ENCODE data around the gene AVL9.

AVL9 gene

GRCh38 chr7:32535162-32535702, 39.9 kb downstream of the AVL9 start:
- no peak for DNase-seq

GRCh38 chr7:32536016-32536415, 40.7 kb downstream of the AVL9 start:
- no peak for DNase-seq

GRCh38 chr7:32536585-32536984, 41.3 kb downstream of the AVL9 start:
- no peak for DNase-seq

- no peak for DNase-seq
Observed at GRCh38 chr7:32537760-32538159, 42.5 kb downstream of the AVL9 start.

DNA sequence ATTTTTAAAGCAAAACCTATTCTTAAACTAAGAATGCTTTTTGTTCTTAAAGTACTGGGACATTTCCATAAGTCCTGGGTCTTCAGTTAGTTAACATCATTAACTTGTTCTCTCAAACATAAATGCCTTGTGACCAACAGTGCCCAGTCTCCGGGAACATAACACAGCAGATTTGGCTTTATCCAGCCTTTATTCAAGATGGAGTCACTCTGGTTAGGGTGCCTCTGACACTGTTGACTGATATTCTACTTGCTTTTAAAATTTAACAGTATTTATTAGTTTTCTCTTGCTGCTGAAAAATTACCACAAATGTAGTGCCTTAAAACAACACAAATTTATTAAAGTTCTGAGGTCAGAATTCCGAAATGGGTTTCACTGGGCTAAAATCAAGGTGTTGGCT, 44.1 kb downstream of the AVL9 start:
- DNase-seq: no peak

DNA sequence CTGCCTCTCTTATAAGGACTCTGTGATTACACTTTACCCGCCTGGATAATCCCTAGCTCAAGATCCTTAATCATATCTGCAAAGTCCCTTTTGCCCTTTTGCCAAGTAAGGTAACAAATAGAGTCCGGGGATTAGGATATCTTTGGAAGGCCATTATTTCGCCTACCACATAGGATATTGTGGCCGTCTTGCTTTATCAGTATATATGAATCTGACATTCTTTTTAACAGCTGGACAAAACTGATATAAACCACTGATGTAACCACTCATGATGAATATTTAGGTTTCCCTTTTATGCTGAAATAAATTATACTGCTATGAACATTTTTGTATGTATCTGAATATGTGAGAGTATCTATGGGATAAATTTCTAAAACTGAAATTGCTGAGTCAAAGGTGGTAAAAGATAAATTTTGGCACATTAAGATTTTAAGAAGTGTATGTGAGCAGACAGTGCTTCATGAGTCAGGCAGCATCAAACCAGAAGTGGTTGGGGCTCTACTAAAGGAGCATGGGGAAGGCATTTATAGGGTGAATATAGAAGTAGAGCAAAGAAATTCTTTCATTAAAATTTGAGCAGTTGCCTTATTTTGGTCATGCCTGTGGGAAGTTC, 44.7 kb downstream of the AVL9 start:
- no peak for DNase-seq

DNA sequence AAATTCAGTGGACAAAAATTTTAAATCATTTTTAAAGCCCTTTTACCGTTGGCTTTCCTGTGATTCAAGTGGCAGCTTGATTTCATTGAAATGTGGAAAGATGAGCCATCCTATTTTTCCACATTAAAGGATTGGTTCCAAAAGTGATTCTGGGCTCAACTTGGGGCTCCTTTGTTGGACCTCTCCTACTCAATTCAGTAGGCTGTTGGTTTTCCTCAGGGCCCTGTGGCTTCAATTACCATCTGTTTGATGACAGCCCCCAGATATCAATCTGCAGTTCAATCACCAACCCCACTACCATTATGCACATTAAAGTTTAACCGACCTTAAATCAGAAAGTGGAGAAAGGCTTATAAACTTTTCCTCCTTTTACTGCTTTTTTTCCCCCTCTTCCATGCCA, 47.3 kb downstream of the AVL9 start:
- DNase-seq: no peak

DNA sequence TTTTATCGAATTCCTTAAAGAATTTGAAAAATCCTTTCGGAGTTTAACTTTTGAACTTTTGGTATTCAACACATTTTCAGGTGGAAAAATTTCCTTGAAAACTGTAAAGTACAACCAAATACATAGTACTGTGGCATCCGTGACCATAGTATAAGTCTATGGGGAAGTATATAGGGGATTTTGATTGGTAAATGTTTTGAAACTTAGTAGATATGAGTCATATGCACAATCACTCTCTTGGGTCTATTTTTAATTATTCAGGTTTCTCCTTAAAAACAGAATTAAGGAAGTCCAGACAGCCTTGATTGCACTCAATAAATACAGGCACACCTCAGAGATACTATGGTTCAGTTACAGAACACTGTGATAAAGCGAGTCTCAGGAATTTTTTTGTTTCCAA, 64.2 kb downstream of the AVL9 start:
- no peak for DNase-seq

GRCh38 chr7:32560075-32560474, 64.8 kb downstream of the AVL9 start:
- DNase-seq: no peak

DNA sequence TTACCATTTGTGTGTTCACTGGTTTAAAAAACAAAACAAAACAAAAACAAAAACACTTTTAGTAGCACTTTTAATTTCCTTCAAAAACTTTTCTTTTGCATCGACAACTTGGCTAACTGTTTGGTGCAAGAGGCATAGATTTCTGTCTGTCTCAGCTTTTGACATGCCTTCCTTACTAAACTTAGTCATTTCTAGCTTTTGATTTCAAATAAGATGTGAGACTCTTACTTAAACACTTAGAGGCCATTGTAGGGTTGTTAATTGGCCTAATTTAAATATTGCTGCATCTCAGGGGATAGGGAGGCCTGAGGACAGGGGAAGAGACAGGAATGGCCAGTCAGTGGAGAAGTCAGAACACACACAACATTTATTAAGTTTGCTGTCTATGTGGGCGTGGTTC, 66.3 kb downstream of the AVL9 start:
- DNase-seq: no peak

DNA sequence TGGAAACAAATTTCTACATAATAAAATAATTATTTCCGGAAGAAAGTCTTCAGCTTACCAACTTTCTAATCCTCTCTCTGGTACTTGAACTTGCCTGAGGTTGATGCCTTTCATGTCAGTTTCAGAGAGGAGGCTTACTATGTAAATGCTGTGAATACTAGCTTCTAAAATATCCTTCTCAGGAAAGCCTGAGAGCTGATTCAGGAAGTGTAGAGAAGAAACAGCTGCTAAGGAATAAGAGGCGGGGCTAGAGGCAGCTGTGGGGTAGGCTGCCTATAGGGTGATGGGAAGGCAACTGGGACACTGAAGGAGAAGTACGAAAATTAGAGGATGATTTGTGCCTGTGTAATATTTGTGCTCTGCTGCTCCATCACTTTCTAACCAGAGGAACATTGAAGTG, 69.3 kb downstream of the AVL9 start:
- no peak for DNase-seq

GRCh38 chr7:32569388-32570289, 74.3 kb downstream of the AVL9 start:
- no peak for DNase-seq

DNA sequence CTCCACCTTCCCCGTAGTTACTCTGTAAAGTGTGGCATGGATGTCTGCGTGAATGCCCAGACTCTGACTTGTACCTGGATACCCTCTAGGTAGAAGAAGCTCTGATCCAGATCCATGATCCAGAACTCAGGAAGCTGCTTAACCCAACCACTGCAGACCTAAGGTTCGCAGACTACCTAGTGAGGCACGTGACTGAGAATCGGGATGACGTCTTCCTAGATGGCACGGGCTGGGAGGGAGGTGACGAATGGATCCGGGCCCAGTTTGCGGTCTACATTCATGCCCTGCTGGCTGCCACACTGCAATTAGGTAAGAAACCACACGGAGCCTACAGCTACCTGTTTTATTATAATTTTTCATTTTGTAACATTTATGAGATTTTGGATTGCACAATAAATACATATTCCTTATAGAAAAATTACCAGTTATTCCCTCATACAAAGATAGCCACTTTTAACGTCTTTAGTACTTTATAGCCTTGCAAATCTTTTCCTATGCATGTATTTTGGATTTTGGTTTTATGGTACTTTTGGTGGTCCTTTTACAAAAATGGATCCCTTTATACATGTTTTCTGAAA, 77.9 kb downstream of the AVL9 start:
- no peak for DNase-seq

- no peak for DNase-seq
Observed at GRCh38 chr7:32574626-32575025, 79.3 kb downstream of the AVL9 start.

GRCh38 chr7:32577421-32577820, 82.1 kb downstream of the AVL9 start:
- no peak for DNase-seq

GRCh38 chr7:32579776-32580175, 84.5 kb downstream of the AVL9 start:
- no peak for DNase-seq

DNA sequence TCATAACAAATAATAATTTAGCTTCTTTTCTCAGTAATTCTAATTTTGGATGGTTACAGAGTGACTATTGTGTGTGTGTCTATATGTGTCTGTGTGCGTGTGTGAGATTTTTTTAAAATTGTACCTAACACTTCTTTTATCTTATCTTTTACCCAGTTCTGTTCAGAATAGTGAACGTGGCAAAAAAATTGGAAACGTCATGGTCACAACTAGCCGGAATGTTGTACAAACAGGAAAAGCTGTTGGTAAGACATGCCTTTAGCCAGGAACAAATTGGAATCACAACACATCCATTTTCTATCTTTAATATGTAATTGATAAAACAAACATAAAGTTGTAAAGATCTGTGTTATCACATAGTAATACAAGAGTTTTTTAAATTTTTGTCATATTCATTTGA, 85.4 kb downstream of the AVL9 start:
- DNase-seq: no peak

GRCh38 chr7:32582036-32582435, 86.7 kb downstream of the AVL9 start:
- no peak for DNase-seq

DNA sequence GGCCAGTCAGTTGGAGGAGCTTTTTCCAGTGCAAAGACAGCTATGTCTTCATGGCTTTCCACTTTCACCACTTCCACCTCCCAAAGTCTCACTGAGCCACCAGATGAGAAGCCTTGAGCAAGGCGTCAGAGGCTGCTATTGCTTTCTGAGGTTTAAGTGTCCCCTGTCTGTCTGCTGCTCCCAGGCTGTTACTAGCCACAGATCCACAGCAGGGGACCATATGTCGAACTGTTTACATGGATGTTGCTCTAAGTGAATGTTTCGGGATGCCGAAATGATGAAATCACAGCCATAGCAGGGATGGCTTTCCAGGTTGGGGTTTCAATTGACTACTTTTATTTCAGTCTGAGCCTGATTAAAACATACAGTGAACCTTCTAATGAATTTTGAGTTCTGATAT, 88.5 kb downstream of the AVL9 start:
- DNase-seq: no peak

- no peak for DNase-seq
Observed at GRCh38 chr7:32586291-32587221, 91.3 kb downstream of the AVL9 start.

GRCh38 chr7:32587411-32587948, 92.2 kb downstream of the AVL9 start:
- DNase-seq: no peak

DNA sequence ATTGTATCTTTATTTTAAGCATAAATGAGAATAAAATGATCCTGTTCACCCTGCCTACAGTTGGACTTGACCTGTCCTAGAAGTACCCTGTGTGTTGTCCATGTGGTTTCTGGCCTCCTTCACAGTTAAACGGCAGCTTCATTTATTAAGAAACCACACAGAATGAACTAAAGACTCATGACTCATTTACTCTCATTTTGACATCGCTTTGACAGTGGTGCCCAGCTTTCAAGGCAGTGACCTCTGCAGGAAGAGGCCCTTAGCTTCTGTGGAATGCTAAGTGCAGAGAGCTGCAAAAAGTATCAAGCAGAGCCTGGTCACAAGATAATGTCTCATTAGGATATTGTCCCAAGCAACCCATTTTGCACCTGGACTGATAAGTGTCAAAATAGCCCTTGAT, 93.4 kb downstream of the AVL9 start:
- DNase-seq: no peak

GRCh38 chr7:32591938-32592337, 96.6 kb downstream of the AVL9 start:
- DNase-seq: no peak
